NT2/D1 (cell line): ENCODE results near the gene APLP1.
"Not testable (repeated sequence)": the region's sequence is repeated elsewhere in the genome, so short reads cannot be mapped to it uniquely, and the experiment has no call there.

Source experiments
- DNase-seq: peaks from one replicate; pipeline ENCODE4 v3.0.0-alpha.2; 2011; ENCODE audit warnings: low read depth, low spot score
- H3K27me3 ChIP-seq: 2 replicates; pipeline ENCODE4 v1.6.0; 2011; ENCODE audit warnings: mild to moderate bottlenecking; ENCODE audit not compliant: insufficient read length, insufficient read depth
- H3K36me3 ChIP-seq: 2 replicates; pipeline ENCODE4 v1.6.1; 2011; ENCODE audit warnings: mild to moderate bottlenecking, low read length, mixed read lengths; ENCODE audit not compliant: insufficient read depth, insufficient read length
- H3K4me1 ChIP-seq: 2 replicates; pipeline ENCODE4 v1.5.1; 2011; ENCODE audit not compliant: insufficient read depth, insufficient read length
- H3K4me3 ChIP-seq: 2 replicates; pipeline ENCODE4 v1.5.1; 2011; ENCODE audit warnings: low read depth; ENCODE audit not compliant: insufficient read length
- H3K9ac ChIP-seq: 2 replicates; pipeline ENCODE4 v1.6.0; 2011; ENCODE audit warnings: low read depth; ENCODE audit not compliant: insufficient read length
- H3K9me3 ChIP-seq: 2 replicates; pipeline ENCODE4 v1.5.1; 2011; ENCODE audit warnings: mild to moderate bottlenecking, low read length; ENCODE audit not compliant: insufficient read depth
- SUZ12 ChIP-seq: IDR thresholded peaks from 2 replicates; pipeline ENCODE4 v1.6.1; 2011; ENCODE audit not compliant: insufficient read length, insufficient read depth; ENCODE audit errors: extremely low read depth
- YY1 ChIP-seq: IDR thresholded peaks from 2 replicates; pipeline ENCODE4 v1.6.1; 2011; ENCODE audit not compliant: insufficient read length, insufficient read depth
- ZNF274 ChIP-seq: IDR thresholded peaks from 2 replicates; pipeline ENCODE4 v1.6.1; 2011; ENCODE audit warnings: mild to moderate bottlenecking, low read depth, low read length

The APLP1 gene

DNA sequence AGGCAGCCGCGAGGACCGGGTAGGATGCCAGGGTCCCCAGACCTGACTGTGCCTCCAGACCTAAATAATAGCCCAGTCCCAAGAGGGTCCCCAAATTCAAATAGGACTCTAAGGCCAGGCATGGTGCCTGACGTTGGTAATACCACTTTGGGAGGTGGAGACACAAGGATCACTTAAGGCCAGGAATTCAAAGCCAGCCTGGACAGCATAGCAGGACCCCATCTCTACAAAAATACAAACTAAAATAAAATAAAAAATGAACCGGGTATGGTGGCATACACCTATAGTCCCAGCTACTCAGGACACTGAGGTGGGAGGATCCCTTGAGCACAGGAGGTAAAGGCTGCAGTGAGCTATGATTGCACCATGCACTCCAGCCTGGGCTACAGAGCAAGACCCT is 5.4 kb upstream of the APLP1 start:
- TF ChIP-seq ZNF274 (no peak), SUZ12 (no peak), YY1 (no peak)
- H3K9ac ChIP-seq = no peak overlapping the region
- no peaks in the 10 kb centered on the region for H3K9me3 ChIP-seq
- H3K27me3 ChIP-seq = peaks cover 54% of the 10 kb centered on the region
- H3K36me3 ChIP-seq = no peaks in the 10 kb centered on the region
- peaks cover 3% of the 10 kb centered on the region for H3K4me1 ChIP-seq
- H3K4me3 ChIP-seq = no peak overlapping the region
- DNase-seq = no peak

DNA sequence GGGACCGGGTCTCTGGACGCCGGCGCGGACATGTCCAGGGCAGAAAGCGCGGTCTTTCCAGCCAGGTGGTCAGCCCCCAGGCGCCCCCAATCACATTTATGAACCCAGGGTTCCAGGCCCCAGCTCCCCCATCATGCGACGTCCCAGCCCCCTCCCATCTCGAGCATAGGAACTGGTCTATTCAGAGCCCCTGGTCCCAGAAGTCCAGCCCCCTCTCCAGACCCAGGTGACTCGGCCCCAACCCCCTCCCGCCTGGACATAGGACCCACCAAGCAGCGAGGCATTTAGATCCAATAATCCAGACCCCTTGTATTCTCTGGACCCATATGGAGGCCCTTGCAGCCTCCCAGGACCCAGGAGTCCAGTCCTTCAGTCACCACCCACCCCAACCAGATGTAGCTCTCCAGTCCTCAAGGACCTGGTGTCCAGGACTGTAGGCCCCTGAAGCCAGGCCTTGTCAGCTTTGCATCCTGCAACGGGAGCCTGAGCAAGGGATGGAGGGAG is 501 bp downstream of the APLP1 start:
- no peak for DNase-seq
- Histone ChIP-seq H3K9me3 (no peaks in the 10 kb centered on the region), H3K27me3 (peaks cover 7% of the 10 kb centered on the region), H3K36me3 (no peaks in the 10 kb centered on the region), H3K4me3 (peak overlapping the region; percentile 24), H3K9ac (peak overlapping the region; percentile 8), H3K4me1 (peaks cover 3% of the 10 kb centered on the region)
- TF ChIP-seq SUZ12 (no peak), ZNF274 (no peak), YY1 (no peak)

DNA sequence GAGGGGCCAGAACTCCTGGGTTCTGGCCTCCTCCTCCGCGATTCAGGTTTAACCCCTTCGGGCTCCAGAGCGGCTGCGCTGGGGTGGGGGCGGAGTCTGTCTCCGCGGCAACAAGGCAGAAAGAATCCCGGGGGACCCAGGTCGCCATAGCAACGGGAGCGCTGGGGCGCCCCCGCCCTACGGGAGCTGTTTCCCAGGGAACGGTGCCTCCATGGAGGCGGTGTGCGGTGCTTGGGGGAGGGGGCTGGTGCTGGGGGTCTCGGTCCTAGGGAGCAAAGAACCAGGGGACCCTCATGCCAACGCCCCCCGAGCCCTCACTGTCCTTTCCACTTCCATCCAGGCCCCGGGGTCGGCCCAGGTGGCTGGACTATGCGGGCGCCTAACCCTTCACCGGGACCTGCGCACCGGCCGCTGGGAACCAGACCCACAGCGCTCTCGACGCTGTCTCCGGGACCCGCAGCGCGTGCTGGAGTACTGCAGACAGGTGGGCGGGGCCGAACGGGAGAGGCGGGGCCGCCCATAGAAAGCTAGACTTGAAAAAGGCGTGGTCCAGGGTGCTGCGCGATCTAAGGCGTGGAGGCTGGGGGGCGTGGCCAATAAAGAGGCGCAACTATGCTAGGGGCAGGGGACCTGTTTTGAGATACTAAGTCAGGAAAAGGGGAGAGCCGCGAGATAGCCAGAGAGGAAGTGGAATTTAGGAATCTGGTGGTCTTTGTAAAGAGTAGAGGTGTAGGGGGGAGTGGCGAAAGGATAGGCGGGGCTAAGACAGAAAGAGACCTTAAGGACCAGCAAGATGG is 1.2 kb downstream of the APLP1 start:
- Histone ChIP-seq H3K9me3 (no peaks in the 10 kb centered on the region), H3K36me3 (no peaks in the 10 kb centered on the region), H3K27me3 (peaks cover 7% of the 10 kb centered on the region), H3K4me1 (peaks cover 3% of the 10 kb centered on the region), H3K9ac (no peak overlapping the region), H3K4me3 (peak overlapping the region; percentile 24)
- DNase-seq = peak; percentile 85
- TF ChIP-seq SUZ12 (no peak), ZNF274 (no peak)

GRCh38 chr19:35870124-35870736 is 1.9 kb downstream of the APLP1 start:
- DNase-seq, H3K27me3 ChIP-seq, H3K36me3 ChIP-seq, H3K9me3 ChIP-seq, H3K4me1 ChIP-seq: not testable (repeated sequence)
- Histone ChIP-seq H3K9ac (peak overlapping the region; percentile 32), H3K4me3 (peak overlapping the region; percentile 24)

DNA sequence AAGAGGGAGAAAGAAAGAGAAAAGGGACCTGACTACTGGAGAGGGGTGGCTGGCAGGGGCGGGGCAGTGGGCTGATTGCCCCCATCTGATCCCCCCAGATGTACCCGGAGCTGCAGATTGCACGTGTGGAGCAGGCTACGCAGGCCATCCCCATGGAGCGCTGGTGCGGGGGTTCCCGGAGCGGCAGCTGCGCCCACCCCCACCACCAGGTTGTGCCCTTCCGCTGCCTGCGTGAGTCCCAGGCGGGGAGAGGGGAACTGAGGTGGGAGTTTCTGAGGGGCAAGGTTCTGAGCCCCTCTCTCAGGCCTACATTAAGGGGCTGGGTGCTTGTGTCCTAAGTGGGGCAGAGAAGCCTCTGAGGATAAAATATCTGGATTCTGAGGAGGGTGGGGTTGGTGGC is 2.4 kb downstream of the APLP1 start:
- H3K4me3 ChIP-seq = no peak overlapping the region
- peaks cover 3% of the 10 kb centered on the region for H3K4me1 ChIP-seq
- peaks cover 7% of the 10 kb centered on the region for H3K27me3 ChIP-seq
- no peaks in the 10 kb centered on the region for H3K36me3 ChIP-seq
- no peak for DNase-seq
- H3K9ac ChIP-seq = peak overlapping the region; percentile 32
- H3K9me3 ChIP-seq = no peaks in the 10 kb centered on the region
- no peak for TF ChIP-seq ZNF274

DNA sequence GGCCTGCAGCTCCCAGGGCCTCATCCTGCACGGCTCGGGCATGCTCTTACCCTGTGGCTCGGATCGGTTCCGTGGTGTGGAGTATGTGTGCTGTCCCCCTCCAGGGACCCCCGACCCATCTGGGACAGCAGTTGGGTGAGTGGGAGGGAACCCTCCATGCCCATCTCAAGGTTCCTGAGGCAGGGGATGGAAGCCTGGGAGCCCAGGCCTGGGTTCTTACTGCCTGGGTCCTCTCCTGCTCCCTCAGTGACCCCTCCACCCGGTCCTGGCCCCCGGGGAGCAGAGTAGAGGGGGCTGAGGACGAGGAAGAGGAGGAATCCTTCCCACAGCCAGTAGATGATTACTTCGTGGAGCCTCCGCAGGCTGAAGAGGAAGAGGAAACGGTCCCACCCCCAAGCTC is 3.2 kb downstream of the APLP1 start:
- Histone ChIP-seq H3K4me1 (peaks cover 3% of the 10 kb centered on the region), H3K27me3 (peaks cover 7% of the 10 kb centered on the region)
- no peak for TF ChIP-seq ZNF274

DNA sequence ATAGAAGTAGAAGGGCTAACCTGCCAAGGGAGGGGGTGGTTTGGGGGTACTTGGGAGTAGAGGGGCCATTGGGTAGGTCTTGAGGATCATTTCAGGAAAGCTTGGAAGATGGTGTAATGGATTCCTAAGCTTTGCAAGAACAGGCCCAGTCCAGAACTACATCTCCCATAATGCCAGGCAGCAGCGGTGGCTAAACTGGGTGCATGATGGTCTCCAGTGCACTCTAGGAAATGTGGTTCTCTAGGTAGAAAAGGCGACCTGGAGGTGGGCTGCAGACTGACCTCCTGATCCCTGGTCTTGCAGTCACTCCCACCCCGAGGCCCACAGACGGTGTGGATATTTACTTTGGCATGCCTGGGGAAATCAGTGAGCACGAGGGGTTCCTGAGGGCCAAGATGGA is 3.8 kb downstream of the APLP1 start:
- Histone ChIP-seq H3K9ac (no peak overlapping the region), H3K27me3 (peaks cover 7% of the 10 kb centered on the region), H3K36me3 (peaks cover 2% of the 10 kb centered on the region), H3K4me3 (no peak overlapping the region), H3K4me1 (peaks cover 3% of the 10 kb centered on the region), H3K9me3 (no peaks in the 10 kb centered on the region)
- no peak for DNase-seq
- TF ChIP-seq SUZ12 = no peak
- TF ChIP-seq YY1 = peak; percentile 34
- no peak for TF ChIP-seq ZNF274

More for the DNA sequence above, 3.2 kb downstream of the APLP1 start:
- Histone ChIP-seq H3K36me3 (no peaks in the 10 kb centered on the region), H3K9me3 (no peaks in the 10 kb centered on the region), H3K9ac (no peak overlapping the region), H3K4me3 (no peak overlapping the region)
- DNase-seq = no peak

DNA sequence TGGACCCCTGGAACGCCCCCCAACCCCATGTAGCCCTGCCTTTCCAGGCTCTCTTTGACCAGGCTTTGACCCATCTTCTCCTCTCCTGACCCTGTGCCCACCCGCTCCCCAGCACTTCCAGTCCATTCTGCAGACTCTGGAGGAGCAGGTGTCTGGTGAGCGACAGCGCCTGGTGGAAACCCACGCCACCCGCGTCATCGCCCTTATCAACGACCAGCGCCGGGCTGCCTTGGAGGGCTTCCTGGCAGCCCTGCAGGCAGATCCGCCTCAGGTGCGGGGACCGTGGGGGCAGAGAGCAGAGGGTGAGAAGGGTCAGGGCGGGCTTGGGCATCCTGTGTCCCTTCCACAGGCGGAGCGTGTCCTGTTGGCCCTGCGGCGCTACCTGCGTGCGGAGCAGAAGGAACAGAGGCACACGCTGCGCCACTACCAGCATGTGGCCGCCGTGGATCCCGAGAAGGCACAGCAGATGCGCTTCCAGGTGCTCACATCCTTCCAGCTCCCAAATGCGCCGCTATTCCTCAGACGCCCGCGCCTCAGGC is 6.1 kb downstream of the APLP1 start:
- TF ChIP-seq SUZ12 (no peak), ZNF274 (no peak)
- Histone ChIP-seq H3K36me3 (peaks cover 5% of the 10 kb centered on the region), H3K4me1 (peaks cover 3% of the 10 kb centered on the region), H3K9me3 (no peaks in the 10 kb centered on the region), H3K27me3 (no peaks in the 10 kb centered on the region), H3K9ac (no peak overlapping the region), H3K4me3 (no peak overlapping the region)
- no peak for DNase-seq
